HepG2 (cell line): ENCODE results near the gene EFEMP2. TPM values are rescaled to one million over a fixed set of nuclear protein-coding genes. Genes with fewer than 3 reads are reported as not detected.

Source experiments
- ARNT ChIP-seq: fragments of 450-650 bp; IDR thresholded peaks from 2 replicates; pipeline ENCODE4 v1.6.1; 2017
- DDIT3 ChIP-seq: sonication (generic); formaldehyde crosslinking; IDR thresholded peaks from 2 replicates; pipeline ENCODE4 v1.4.0; 2020; ENCODE audit warnings: mild to moderate bottlenecking, missing genetic modification reagents
- ETV5 ChIP-seq: IDR thresholded peaks from 2 replicates; pipeline ENCODE4 v1.6.1; 2018; ENCODE audit warnings: missing biosample characterization, missing genetic modification reagents, inconsistent platforms, borderline replicate concordance
- KDM5A ChIP-seq: fragments of 200-600 bp; sonication (generic); IDR thresholded peaks from 2 replicates; pipeline ENCODE4 v1.7.0; 2018; ENCODE audit warnings: antibody characterized with exemption, mild to moderate bottlenecking, low read length, borderline replicate concordance
- PRPF4 ChIP-seq: fragments of 200-400 bp; formaldehyde crosslinking; IDR thresholded peaks from 2 replicates; pipeline ENCODE4 v1.6.1; 2016; ENCODE audit warnings: low read length, low read depth; ENCODE audit not compliant: poor library complexity, severe bottlenecking
- RARG ChIP-seq: sonication (generic); formaldehyde crosslinking; IDR thresholded peaks from 2 replicates; pipeline ENCODE4 v1.4.0; 2020; ENCODE audit warnings: low read depth, mild to moderate bottlenecking, missing genetic modification reagents
- REXO4 ChIP-seq: sonication (generic); formaldehyde crosslinking; IDR thresholded peaks from 2 replicates; pipeline ENCODE4 v1.8.0; 2022; ENCODE audit warnings: missing genetic modification reagents, mild to moderate bottlenecking, borderline replicate concordance
- TBX3 ChIP-seq: fragments of 450-650 bp; IDR thresholded peaks from 2 replicates; pipeline ENCODE4 v1.6.1; 2017; ENCODE audit warnings: antibody characterized with exemption, mild to moderate bottlenecking, inconsistent platforms, borderline replicate concordance
- UBTF ChIP-seq: sonication (generic); formaldehyde crosslinking; IDR thresholded peaks from 2 replicates; pipeline ENCODE4 v1.4.0; 2020; ENCODE audit warnings: mild to moderate bottlenecking, missing genetic modification reagents
- ZBTB4 ChIP-seq: sonication (generic); formaldehyde crosslinking; IDR thresholded peaks from 2 replicates; pipeline ENCODE4 v1.4.0; 2020; ENCODE audit warnings: missing genetic modification reagents, mild to moderate bottlenecking, borderline replicate concordance
- ZEB1 ChIP-seq: IDR thresholded peaks from 2 replicates; pipeline ENCODE4 v1.6.1; 2012; ENCODE audit warnings: mild to moderate bottlenecking, low read depth, inconsistent platforms; ENCODE audit not compliant: insufficient replicate concordance
- ZNF12 ChIP-seq: sonication (generic); formaldehyde crosslinking; IDR thresholded peaks from 2 replicates; pipeline ENCODE4 v1.5.0; 2020; ENCODE audit warnings: missing genetic modification reagents
- ZNF18 ChIP-seq: sonication (generic); formaldehyde crosslinking; IDR thresholded peaks from 2 replicates; pipeline ENCODE4 v1.8.0; 2022; ENCODE audit warnings: mild to moderate bottlenecking, missing genetic modification reagents; ENCODE audit not compliant: insufficient replicate concordance
- ZNF431 ChIP-seq: sonication (generic); formaldehyde crosslinking; IDR thresholded peaks from 2 replicates; pipeline ENCODE4 v1.9.0; 2022; ENCODE audit warnings: missing genetic modification reagents, low read depth, mild to moderate bottlenecking, borderline replicate concordance
- ZNF468 ChIP-seq: sonication (generic); formaldehyde crosslinking; IDR thresholded peaks from 2 replicates; pipeline ENCODE4 v1.8.0; 2022; ENCODE audit warnings: mild to moderate bottlenecking, moderate library complexity, missing genetic modification reagents
- ZNF567 ChIP-seq: sonication (generic); formaldehyde crosslinking; IDR thresholded peaks from 2 replicates; pipeline ENCODE4 v1.8.1; 2023; ENCODE audit warnings: mild to moderate bottlenecking, missing genetic modification reagents, borderline replicate concordance
- ZNF605 ChIP-seq: sonication (generic); formaldehyde crosslinking; IDR thresholded peaks from 2 replicates; pipeline ENCODE4 v1.8.0; 2022; ENCODE audit warnings: mild to moderate bottlenecking, missing genetic modification reagents
- ZNF678 ChIP-seq: sonication (generic); formaldehyde crosslinking; IDR thresholded peaks from 2 replicates; pipeline ENCODE4 v1.4.0; 2020; ENCODE audit warnings: mild to moderate bottlenecking, missing genetic modification reagents
- polyA plus RNA-seq, 8 experiments: library from polyadenylated mRNA; depleted of rRNA in 3 of 8; stranded (reverse) in 7 of 8; unstranded in 1 of 8; fragments of >200 nt; fragmentation: Illumina TruSeq in 4 of 8; extraction: Trizol in 4 of 8; gene quantifications; 2 replicates each; pipeline versions ENCODE4 v1.2.1 to v1.2.3, GENCODE V29; 2011 to 2016; ENCODE audit warnings: low read depth in 4 of 8, missing spikeins in 1 of 8, mixed read lengths in 1 of 8; ENCODE audit not compliant: insufficient read depth in 1 of 8
- total RNA-seq, 5 experiments: library from RNA; depleted of rRNA; stranded (reverse); fragments of >200 nt; fragmentation: Illumina TruSeq; extraction: Trizol; gene quantifications; 2 replicates each; pipeline ENCODE4 v1.2.3, GENCODE V29; 2016; ENCODE audit warnings: low read depth in 1 of 5

EFEMP2 gene
- total and polyA plus RNA-seq, 2 of the 13 experiments (the other 11 are each of a cell fraction or from before 2014, with no cell fraction given), result 7.4 to 29.7 TPM

- TF ChIP-seq ZNF18 (no peak), ZNF567 (0 out of 2 replicates have a peak, but pooled peaks have one; percentile 54), ZBTB4 (CRISPR knock-in tag) (no peak), TBX3 (no peak), REXO4 (CRISPR knock-in tag) (no peak), UBTF (CRISPR knock-in tag) (peak; percentile 75), ZNF468 (no peak), ZNF605 (CRISPR knock-in tag) (no peak), ZEB1 (peak; percentile 52), ARNT (no peak), ZNF12 (CRISPR knock-in tag) (peak; percentile 42; the same call in 1 of the 2 replicates), ETV5 (CRISPR knock-in tag) (peak; percentile 74), DDIT3 (CRISPR knock-in tag) (no peak), KDM5A (no peak), PRPF4 (no peak), ZNF431 (0 out of 2 replicates have a peak, but pooled peaks have one; percentile 65), ZNF678 (CRISPR knock-in tag) (0 out of 2 replicates have a peak, but pooled peaks have one; percentile 48), RARG (CRISPR knock-in tag) (no peak)
These were observed 46.6 kb upstream of the EFEMP2 start, which contains the start of gene DRAP1 (continued) for GRCh38 chr11:65919141-65919572.
